DND-41 (cell line): ENCODE results near the gene KHK.

Experiments used
- ATAC-seq: fragments of 200-7000 bp; cut with Tn5 transposase; 3 replicates; pipeline ENCODE4 v1.9.1; 2021; ENCODE audit warnings: low read depth; ENCODE audit not compliant: insufficient read depth
- DNase-seq: peaks from one replicate; pipeline ENCODE4 v3.0.0-alpha.2; 2020
- H2AFZ ChIP-seq: 2 replicates; pipeline ENCODE4 v1.6.0; 2012; ENCODE audit warnings: low read depth, low read length
- H3K27ac ChIP-seq: 2 replicates; pipeline ENCODE4 v1.5.1; 2012; ENCODE audit warnings: low read length, inconsistent platforms
- H3K27me3 ChIP-seq: fragments of 200-600 bp; sonication (generic); 2 replicates; pipeline ENCODE4 v1.6.0; 2012; ENCODE audit warnings: low read length, mild to moderate bottlenecking, inconsistent platforms; ENCODE audit not compliant: insufficient read depth, poor library complexity
- H3K36me3 ChIP-seq: 2 replicates; pipeline ENCODE4 v1.5.1; 2012; ENCODE audit warnings: low read length, inconsistent platforms; ENCODE audit not compliant: insufficient read depth
- H3K4me1 ChIP-seq: 2 replicates; pipeline ENCODE4 v1.5.1; 2012; ENCODE audit warnings: mild to moderate bottlenecking, low read length; ENCODE audit not compliant: insufficient read depth
- H3K4me2 ChIP-seq: 2 replicates; pipeline ENCODE4 v1.6.0; 2012; ENCODE audit warnings: mild to moderate bottlenecking, moderate library complexity, low read length, inconsistent platforms; ENCODE audit not compliant: insufficient read depth
- H3K4me3 ChIP-seq, 2 experiments: fragments of 200-600 bp in 1 of 2; shearing (Covaris generic) in 1 of 2; 2 replicates each; pipeline ENCODE4 v1.5.1; 2012 to 2016; ENCODE audit warnings: inconsistent platforms in 2 of 2, low read length in 2 of 2, mild to moderate bottlenecking in 2 of 2, low read depth in 1 of 2, moderate library complexity in 1 of 2
- H3K79me2 ChIP-seq: 2 replicates; pipeline ENCODE4 v1.6.0; 2012; ENCODE audit warnings: low read length, inconsistent platforms; ENCODE audit not compliant: insufficient read depth
- H3K9ac ChIP-seq: 2 replicates; pipeline ENCODE4 v1.6.0; 2012; ENCODE audit warnings: low read depth, mild to moderate bottlenecking, inconsistent platforms, low read length, moderate library complexity
- H3K9me3 ChIP-seq: 2 replicates; pipeline ENCODE4 v1.5.1; 2012; ENCODE audit warnings: low read length, moderate library complexity, mild to moderate bottlenecking, inconsistent platforms; ENCODE audit not compliant: insufficient read depth, severe bottlenecking
- H4K20me1 ChIP-seq: 2 replicates; pipeline ENCODE4 v1.6.0; 2012; ENCODE audit warnings: low read length; ENCODE audit not compliant: insufficient read depth
- CTCF ChIP-seq: IDR thresholded peaks from 2 replicates; pipeline ENCODE4 v1.5.1; 2012; ENCODE audit warnings: borderline replicate concordance, low read length, moderate library complexity, mild to moderate bottlenecking; ENCODE audit not compliant: poor library complexity, severe bottlenecking; ENCODE audit errors: extremely low read depth
- EZH2 ChIP-seq: IDR thresholded peaks from 3 replicates; pipeline ENCODE4 v1.6.1; 2012; ENCODE audit warnings: borderline replicate concordance, low read depth, mild to moderate bottlenecking, moderate library complexity, low read length, inconsistent platforms; ENCODE audit not compliant: severe bottlenecking

The KHK gene

GRCh38 chr2:27088634-27089033 is 2.1 kb downstream of the KHK start:
- H3K79me2 ChIP-seq: peaks cover 10% of the 10 kb centered on the region
- DNase-seq (no peak), ATAC-seq (no peak)
- no peaks in the 10 kb centered on the region for H3K27me3 ChIP-seq
- H4K20me1 ChIP-seq: no peaks in the 10 kb centered on the region
- H3K9ac ChIP-seq: no peak overlapping the region
- no peak overlapping the region for H2AFZ ChIP-seq
- no peaks in the 10 kb centered on the region for H3K36me3 ChIP-seq
- peaks cover 47% of the 10 kb centered on the region for H3K4me1 ChIP-seq
- no peaks in the 10 kb centered on the region for H3K9me3 ChIP-seq
- H3K27ac ChIP-seq: no peak overlapping the region
- H3K4me3 ChIP-seq: no peak overlapping the region
- no peak for TF ChIP-seq EZH2
- no peak for TF ChIP-seq CTCF
- peak overlapping the region; percentile 33; the same call in 1 of the 2 replicates for H3K4me2 ChIP-seq

DNA sequence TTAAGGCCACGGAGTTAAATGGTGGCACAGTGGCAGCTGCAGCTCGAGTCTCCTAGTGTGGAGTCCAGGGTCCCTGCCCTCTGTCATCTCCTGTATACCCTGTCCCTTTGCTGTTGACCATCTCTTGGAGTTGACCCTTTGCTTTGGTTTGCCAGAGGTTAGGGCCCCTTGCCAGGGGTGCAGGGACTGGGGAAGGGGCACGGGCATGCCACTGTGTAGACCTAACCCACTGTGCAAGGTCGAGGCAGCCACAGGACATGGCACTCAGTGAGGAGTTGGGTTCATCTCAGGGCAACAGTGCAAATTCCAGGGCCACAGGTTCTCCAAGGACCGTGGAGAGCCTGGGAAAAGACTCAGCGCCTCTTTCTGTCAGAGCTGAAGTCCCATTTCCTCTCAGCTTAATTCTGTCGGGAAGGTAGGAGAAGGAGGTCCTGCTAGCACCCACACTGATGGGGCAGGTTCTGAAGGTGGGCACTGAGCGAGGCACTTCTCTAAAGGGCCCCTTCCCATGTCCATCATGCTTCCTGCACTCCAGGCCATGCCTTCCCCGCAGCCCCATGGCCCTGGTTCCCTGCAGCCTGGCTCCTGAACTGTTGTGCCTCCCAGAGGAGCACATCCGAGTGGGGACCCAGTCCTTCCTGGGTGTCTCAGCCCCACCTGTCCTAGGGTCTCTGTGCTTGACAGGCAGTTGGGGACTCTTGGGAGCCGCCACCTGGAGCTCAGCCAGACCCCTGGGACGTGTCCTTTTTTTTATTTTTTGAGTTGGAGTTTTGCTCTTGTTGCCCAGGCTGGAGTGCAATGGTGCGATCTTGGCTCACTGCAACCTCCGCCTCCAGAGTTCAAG is 2.8 kb downstream of the KHK start:
- no peak for ATAC-seq
- no peak for TF ChIP-seq EZH2
- no peak for TF ChIP-seq CTCF

DNA sequence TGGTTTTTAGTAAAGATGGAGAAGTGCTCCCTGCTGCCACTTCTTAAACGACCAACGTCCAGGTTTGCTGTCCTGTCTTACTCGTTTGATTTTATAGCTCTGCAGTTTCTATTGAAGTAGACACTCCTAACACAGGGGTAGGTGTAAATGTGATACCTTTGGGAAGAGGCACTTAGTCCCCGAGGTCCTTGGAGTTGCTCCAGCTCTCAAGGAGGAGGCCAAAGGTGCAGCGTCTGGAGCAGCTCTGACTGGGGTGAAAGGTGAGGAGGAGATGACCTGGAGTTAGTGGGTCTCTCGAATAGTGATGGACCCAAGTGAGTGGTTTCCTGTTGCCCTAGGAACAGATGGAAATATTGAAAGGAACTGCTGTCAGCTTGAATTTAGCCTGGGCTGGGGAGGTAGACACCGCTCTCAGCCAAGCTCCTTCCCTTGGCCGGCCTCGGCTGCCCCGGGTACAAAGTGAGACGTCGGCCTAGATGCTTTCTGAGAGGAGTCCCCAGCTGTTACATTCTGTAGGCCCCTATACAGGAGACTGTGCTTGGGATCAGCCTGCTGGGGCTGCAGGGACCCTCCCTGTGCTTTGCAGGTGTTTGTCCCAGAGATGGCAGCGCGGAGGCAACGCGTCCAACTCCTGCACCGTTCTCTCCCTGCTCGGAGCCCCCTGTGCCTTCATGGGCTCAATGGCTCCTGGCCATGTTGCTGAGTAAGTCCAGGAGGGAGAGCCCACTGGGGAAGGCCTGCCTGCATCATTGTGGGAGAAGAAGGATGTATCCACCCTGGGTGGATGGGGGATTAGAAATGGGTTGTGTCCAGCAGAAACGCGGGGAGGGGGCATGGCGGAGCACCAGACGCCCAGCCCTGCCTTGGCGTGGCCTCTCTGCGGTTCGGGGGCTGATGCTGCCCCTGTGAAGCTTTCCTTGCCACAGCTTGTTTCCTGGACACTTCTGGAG is 5.4 kb downstream of the KHK start:
- Histone ChIP-seq H3K4me2 (no peak overlapping the region), H2AFZ (no peak overlapping the region)
- no peak for DNase-seq

More for the DNA sequence above, 2.8 kb downstream of the KHK start:
- Histone ChIP-seq H3K9ac (no peak overlapping the region), H4K20me1 (no peaks in the 10 kb centered on the region), H3K4me1 (peaks cover 47% of the 10 kb centered on the region), H3K4me3 (no peak overlapping the region), H3K27me3 (no peaks in the 10 kb centered on the region), H2AFZ (no peak overlapping the region), H3K4me2 (peak overlapping the region; percentile 33; the same call in 1 of the 2 replicates), H3K9me3 (no peaks in the 10 kb centered on the region), H3K27ac (no peak overlapping the region), H3K36me3 (no peaks in the 10 kb centered on the region), H3K79me2 (peaks cover 10% of the 10 kb centered on the region)
- no peak for DNase-seq

More for the DNA sequence above, 5.4 kb downstream of the KHK start:
- no peaks in the 10 kb centered on the region for H3K36me3 ChIP-seq
- H3K9ac ChIP-seq: no peak overlapping the region
- no peaks in the 10 kb centered on the region for H4K20me1 ChIP-seq
- ATAC-seq: no peak
- no peaks in the 10 kb centered on the region for H3K27me3 ChIP-seq
- no peak overlapping the region for H3K4me3 ChIP-seq
- H3K27ac ChIP-seq: no peak overlapping the region
- H3K4me1 ChIP-seq: peaks cover 26% of the 10 kb centered on the region
- TF ChIP-seq EZH2 (no peak), CTCF (no peak)
- no peaks in the 10 kb centered on the region for H3K79me2 ChIP-seq
- H3K9me3 ChIP-seq: no peaks in the 10 kb centered on the region
